ENCODE data around the gene PAX7. TPM values are rescaled to one million over a fixed set of nuclear protein-coding genes. Genes with fewer than 3 reads are reported as not detected.

The PAX7 gene
- total and polyA plus RNA-seq, 9 of the 15 experiments (the other 6 are each of a cell fraction or from before 2014, with no cell fraction given): not detected

DNA sequence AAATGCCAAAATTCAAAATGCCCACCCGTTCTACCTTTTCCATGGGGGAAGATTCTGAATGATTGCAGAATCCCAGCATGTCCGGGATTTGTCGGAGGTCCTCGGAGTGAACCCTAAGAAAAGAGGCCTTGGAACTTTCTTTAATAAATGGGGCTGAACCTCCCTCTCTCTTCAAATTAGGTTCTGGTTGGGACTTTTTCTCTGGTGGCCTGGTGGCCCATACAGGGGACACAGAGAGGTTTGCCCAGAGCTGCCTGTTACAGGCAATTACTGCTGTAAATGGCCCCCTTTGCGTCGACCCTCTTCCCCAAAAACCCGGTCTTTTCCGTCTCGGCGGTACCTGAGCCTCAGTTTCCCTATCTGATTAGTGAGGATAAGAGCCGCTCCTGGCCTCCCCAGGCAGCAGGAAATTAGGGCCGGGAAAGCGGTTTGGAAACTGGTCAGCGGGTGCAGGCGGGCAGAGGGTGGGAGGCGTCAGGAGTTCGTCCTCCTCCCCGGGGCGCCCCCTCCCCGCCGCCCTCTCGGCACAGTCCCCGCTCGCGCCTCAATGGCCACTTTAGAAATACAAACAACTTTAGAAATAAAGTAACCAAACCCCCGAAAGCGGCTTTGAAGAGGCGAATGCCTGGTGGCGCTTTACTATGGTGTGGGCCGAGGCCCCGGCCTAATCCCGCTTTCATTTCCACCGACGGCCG, 15.6 kb downstream of the PAX7 start:
- BruUV-seq (replicated peaks): no TSS peak
- H3K36me3 ChIP-seq (ENCODE audit: control insufficient read depth, insufficient read depth, low read length): no peaks in the 10 kb centered on the region
- 7% methylated on average over 35 of the region's 35 CpGs for WGBS (ENCODE audit: insufficient coverage, low coverage, missing lambda C conversion rate)
- POLR2A ChIA-PET: interaction anchor here (0.6 to 0.7 kb wide), 2 partner anchors 12 to 49 kb away, joined by 3 read pairs; no protein-coding TSS in a partner anchor
- no peak overlapping the region for H3K4me3 ChIP-seq
- peaks cover 52 to 74% of the 10 kb centered on the region in 2 experiments for H3K27me3 ChIP-seq (ENCODE audit: control insufficient read depth in 2 of 2, insufficient read depth in 2 of 2, low read length in 2 of 2)
- no peaks in the 10 kb centered on the region for H3K9me1 ChIP-seq (ENCODE audit: control insufficient read depth, insufficient read depth, low read length)
- no peak overlapping the region for H3K27ac ChIP-seq (ENCODE audit: extremely low read depth, low read depth, low read length)
- no peak overlapping the region for H3K4me2 ChIP-seq (ENCODE audit: insufficient read depth, low read length)
- no peaks in the 10 kb centered on the region for H3K9me3 ChIP-seq (replicated peaks; ENCODE audit: control insufficient read depth, insufficient read depth, low read depth, low read length)
- ATAC-seq (no peak), FAIRE-seq (no peak), DNase-seq (ENCODE audit: extremely low read depth in 1 of 4, low spot score in 3 of 4) (no peak)
- CTCF ChIA-PET (ENCODE audit: low intra/inter-chr PET ratio): no interaction called here
- H4K20me1 ChIP-seq (replicated peaks; ENCODE audit: control insufficient read depth, insufficient read depth, low read length): peaks cover 21% of the 10 kb centered on the region
- in situ Hi-C loops (cut with MboI) (no loop called here), intact Hi-C loops (cut with micrococcal nuclease) (no loop called here)
- H3K9ac ChIP-seq (ENCODE audit: insufficient read depth in 1 of 2, low read depth in 2 of 2, low read length in 2 of 2): no peak overlapping the region
- H3K79me2 ChIP-seq (ENCODE audit: control insufficient read depth, insufficient read depth, low read length): no peaks in the 10 kb centered on the region
- H3K4me1 ChIP-seq (replicated peaks in 1 of 2; ENCODE audit: control insufficient read depth in 2 of 2, insufficient read depth in 2 of 2, low read length in 2 of 2): peaks cover 0 to 24% of the 10 kb centered on the region in 2 experiments; a peak in 1 of 5 replicates
- no peak overlapping the region for H2AFZ ChIP-seq (ENCODE audit: low read depth, low read length)
- TF ChIP-seq ZNF431 (CRISPR knock-in tag; IDR thresholded peaks at IDR 0.05) (no peak), ZFPM2 (CRISPR knock-in tag; IDR thresholded peaks at IDR 0.05) (no peak), NFIX (CRISPR knock-in tag; IDR thresholded peaks at IDR 0.05; ENCODE audit: low read depth) (no peak), PCBP2 (IDR thresholded peaks at IDR 0.05; ENCODE audit: low read depth, low read length, poor library complexity, severe bottlenecking) (no peak), ASH1L (IDR thresholded peaks at IDR 0.05; ENCODE audit: borderline replicate concordance, low read depth, partially characterized antibody) (no peak), PHF20 (IDR thresholded peaks at IDR 0.05; ENCODE audit: partially characterized antibody) (no peak), L3MBTL2 (IDR thresholded peaks at IDR 0.05) (no peak), E2F3 (CRISPR knock-in tag; IDR thresholded peaks at IDR 0.05) (no peak), JUND (IDR thresholded peaks at IDR 0.05; ENCODE audit: borderline replicate concordance, low read depth, low read length) (no peak), JUND (tag; IDR thresholded peaks at IDR 0.05; ENCODE audit: borderline replicate concordance, low read depth, low read length) (no peak), MAFK (IDR thresholded peaks at IDR 0.05; ENCODE audit: low read length) (no peak)
- TF ChIP-seq, protein P1, sequence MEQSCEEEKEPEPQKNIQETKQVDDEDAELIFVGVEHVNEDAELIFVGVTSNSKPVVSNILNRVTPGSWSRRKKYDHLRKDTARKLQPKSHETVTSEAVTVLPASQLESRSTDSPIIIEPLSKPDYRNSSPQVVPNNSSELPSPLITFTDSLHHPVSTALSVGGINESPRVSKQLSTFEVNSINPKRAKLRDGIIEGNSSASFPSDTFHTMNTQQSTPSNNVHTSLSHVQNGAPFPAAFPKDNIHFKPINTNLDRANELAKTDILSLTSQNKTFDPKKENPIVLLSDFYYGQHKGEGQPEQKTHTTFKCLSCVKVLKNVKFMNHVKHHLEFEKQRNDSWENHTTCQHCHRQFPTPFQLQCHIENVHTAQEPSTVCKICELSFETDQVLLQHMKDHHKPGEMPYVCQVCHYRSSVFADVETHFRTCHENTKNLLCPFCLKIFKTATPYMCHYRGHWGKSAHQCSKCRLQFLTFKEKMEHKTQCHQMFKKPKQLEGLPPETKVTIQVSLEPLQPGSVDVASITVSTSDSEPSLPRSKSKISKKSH (CRISPR knock-in tag; IDR thresholded peaks at IDR 0.05): no peak
- TF ChIP-seq, protein P2, sequence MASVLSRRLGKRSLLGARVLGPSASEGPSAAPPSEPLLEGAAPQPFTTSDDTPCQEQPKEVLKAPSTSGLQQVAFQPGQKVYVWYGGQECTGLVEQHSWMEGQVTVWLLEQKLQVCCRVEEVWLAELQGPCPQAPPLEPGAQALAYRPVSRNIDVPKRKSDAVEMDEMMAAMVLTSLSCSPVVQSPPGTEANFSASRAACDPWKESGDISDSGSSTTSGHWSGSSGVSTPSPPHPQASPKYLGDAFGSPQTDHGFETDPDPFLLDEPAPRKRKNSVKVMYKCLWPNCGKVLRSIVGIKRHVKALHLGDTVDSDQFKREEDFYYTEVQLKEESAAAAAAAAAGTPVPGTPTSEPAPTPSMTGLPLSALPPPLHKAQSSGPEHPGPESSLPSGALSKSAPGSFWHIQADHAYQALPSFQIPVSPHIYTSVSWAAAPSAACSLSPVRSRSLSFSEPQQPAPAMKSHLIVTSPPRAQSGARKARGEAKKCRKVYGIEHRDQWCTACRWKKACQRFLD (CRISPR knock-in tag; IDR thresholded peaks at IDR 0.05): no peak
- TF ChIP-seq, protein P3, sequence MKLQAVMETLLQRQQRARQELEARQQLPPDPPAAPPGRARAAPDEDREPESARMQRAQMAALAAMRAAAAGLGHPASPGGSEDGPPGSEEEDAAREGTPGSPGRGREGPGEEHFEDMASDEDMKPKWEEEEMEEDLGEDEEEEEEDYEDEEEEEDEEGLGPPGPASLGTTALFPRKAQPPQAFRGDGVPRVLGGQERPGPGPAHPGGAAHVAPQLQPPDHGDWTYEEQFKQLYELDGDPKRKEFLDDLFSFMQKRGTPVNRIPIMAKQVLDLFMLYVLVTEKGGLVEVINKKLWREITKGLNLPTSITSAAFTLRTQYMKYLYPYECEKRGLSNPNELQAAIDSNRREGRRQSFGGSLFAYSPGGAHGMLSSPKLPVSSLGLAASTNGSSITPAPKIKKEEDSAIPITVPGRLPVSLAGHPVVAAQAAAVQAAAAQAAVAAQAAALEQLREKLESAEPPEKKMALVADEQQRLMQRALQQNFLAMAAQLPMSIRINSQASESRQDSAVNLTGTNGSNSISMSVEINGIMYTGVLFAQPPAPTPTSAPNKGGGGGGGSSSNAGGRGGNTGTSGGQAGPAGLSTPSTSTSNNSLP (IDR thresholded peaks at IDR 0.05; ENCODE audit: borderline replicate concordance, low read depth, low read length): no peak
- TF ChIP-seq, protein P4, sequence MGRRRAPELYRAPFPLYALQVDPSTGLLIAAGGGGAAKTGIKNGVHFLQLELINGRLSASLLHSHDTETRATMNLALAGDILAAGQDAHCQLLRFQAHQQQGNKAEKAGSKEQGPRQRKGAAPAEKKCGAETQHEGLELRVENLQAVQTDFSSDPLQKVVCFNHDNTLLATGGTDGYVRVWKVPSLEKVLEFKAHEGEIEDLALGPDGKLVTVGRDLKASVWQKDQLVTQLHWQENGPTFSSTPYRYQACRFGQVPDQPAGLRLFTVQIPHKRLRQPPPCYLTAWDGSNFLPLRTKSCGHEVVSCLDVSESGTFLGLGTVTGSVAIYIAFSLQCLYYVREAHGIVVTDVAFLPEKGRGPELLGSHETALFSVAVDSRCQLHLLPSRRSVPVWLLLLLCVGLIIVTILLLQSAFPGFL (CRISPR knock-in tag; IDR thresholded peaks at IDR 0.05): no peak
